Measurements from ENCODE around the gene HOXB4. TPM values are rescaled to one million over a fixed set of nuclear protein-coding genes. Genes with fewer than 3 reads are reported as not detected.

The HOXB4 gene
- total RNA-seq, 1 donor = 0.36 TPM

DNA sequence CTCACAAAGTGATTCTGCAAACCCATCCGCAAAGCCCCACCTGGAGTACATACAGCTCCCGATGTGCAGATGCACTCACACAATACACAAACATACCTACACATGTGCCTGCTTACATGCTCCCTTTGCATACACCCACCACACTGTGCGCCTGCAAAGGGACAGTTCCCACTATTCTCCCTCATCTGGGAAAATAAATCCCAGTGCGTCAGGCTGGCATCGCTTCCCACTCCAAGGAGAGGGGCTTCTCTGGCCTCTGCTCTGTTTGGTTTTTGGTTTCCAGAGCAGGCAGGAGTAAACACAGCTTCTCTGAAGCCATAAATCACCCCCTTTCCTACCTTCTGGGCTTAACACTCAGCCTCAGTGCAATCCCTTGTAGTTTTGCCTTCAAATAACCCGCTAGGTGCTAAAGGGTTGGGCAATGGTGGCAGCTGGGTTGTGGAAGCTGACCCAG lies 14.7 kb downstream of the HOXB4 start:
- H3K4me1 ChIP-seq (ENCODE audit: insufficient read depth, low read length) = no peaks in the 10 kb centered on the region

DNA sequence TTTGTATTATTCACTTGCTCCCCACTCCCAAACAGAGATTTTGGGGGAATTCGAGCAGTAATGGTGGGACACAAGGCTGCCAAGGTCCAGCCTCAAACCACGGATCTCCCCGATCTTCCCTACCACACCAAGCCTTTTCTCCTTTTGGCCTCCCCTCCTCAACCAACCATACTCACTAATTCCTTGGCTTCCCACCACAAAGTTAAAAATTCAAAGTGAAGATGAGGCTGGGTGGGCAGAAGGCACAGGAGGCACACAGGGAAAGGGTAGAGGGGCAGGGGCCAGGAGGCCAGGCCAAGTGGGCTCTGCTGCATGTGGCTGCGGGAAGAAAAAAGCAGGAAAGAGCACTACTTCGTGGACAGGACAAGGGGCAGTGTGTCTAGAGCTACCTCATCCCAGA lies 15.2 kb downstream of the HOXB4 start:
- TF ChIP-seq, protein P1, sequence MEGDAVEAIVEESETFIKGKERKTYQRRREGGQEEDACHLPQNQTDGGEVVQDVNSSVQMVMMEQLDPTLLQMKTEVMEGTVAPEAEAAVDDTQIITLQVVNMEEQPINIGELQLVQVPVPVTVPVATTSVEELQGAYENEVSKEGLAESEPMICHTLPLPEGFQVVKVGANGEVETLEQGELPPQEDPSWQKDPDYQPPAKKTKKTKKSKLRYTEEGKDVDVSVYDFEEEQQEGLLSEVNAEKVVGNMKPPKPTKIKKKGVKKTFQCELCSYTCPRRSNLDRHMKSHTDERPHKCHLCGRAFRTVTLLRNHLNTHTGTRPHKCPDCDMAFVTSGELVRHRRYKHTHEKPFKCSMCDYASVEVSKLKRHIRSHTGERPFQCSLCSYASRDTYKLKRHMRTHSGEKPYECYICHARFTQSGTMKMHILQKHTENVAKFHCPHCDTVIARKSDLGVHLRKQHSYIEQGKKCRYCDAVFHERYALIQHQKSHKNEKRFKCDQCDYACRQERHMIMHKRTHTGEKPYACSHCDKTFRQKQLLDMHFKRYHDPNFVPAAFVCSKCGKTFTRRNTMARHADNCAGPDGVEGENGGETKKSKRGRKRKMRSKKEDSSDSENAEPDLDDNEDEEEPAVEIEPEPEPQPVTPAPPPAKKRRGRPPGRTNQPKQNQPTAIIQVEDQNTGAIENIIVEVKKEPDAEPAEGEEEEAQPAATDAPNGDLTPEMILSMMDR (IDR thresholded peaks at IDR 0.05; ENCODE audit: extremely low read depth, low read depth, low read length) = no peak
- Histone ChIP-seq H3K4me3 (ENCODE audit: insufficient read depth, low read length) (no peak overlapping the region), H3K36me3 (ENCODE audit: insufficient read depth, low read length) (no peaks in the 10 kb centered on the region), H3K4me1 (ENCODE audit: insufficient read depth, low read length) (no peaks in the 10 kb centered on the region), H2AFZ (ENCODE audit: low read length) (no peak overlapping the region), H3K9me3 (ENCODE audit: low read depth, low read length) (no peaks in the 10 kb centered on the region), H3K27me3 (ENCODE audit: insufficient read depth, low read length) (peaks cover 89% of the 10 kb centered on the region), H3K79me2 (ENCODE audit: insufficient read depth, low read length) (no peaks in the 10 kb centered on the region), H3K4me2 (ENCODE audit: insufficient read depth, low read length) (no peak overlapping the region), H4K20me1 (ENCODE audit: insufficient read depth, low read length) (no peaks in the 10 kb centered on the region), H3K27ac (ENCODE audit: low read depth, low read length) (no peak overlapping the region)
- no peak for DNase-seq (ENCODE audit: insufficient read length, low spot score, missing footprints)

More for the DNA sequence above, 14.7 kb downstream of the HOXB4 start:
- Histone ChIP-seq H3K36me3 (ENCODE audit: insufficient read depth, low read length) (no peaks in the 10 kb centered on the region), H3K79me2 (ENCODE audit: insufficient read depth, low read length) (no peaks in the 10 kb centered on the region), H3K27me3 (ENCODE audit: insufficient read depth, low read length) (peaks cover 89% of the 10 kb centered on the region), H4K20me1 (ENCODE audit: insufficient read depth, low read length) (no peaks in the 10 kb centered on the region), H3K9me3 (ENCODE audit: low read depth, low read length) (no peaks in the 10 kb centered on the region), H2AFZ (ENCODE audit: low read length) (no peak overlapping the region), H3K4me2 (ENCODE audit: insufficient read depth, low read length) (peak overlapping the region; percentile 9), H3K4me3 (ENCODE audit: insufficient read depth, low read length) (no peak overlapping the region), H3K27ac (ENCODE audit: low read depth, low read length) (no peak overlapping the region)
- DNase-seq (ENCODE audit: insufficient read length, low spot score, missing footprints) = no peak
- TF ChIP-seq, protein P1 (IDR thresholded peaks at IDR 0.05; ENCODE audit: extremely low read depth, low read depth, low read length) = no peak

DNA sequence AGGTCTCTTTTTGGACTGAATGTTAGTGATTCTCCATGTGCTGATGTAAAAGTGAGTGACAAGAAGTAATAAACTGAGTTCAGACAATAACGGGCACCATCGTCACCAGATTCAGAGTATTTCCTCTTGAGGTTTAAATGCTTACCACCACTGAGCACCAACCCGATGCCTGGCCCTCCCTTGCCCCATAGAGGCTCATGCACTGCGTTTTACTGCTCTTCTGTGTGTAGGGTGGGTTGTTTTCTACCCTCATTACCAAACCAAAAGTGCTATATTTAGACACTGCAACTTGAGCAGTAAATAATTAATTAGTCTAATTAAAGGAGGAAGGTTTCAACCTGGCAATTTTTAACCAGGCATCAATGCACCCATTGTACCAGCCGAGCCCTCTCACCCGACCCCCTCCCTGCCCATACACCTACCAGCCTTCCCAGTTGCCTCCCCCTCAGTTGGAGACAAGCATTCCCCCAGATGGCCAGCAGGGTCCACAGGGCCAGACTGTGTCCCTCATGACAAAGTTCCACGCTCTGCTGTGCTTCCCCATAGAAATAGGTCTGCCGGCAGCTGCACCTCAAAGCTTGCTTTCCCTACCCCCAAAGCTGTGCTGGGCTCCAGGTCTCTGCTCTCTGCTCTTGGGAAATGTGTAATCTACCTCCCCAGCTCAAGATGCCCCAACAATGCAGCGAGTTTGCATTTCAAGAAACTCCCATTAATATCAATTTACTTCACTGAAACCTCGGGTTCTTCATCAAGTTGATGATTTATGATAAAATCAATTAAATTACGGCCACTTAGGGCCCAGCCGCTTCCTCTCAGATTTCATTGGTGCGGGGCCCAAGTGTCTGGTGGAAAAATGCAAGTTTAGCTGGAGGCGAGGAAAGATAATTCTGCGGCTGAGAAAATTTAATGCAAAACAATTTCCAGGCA lies 16.0 kb downstream of the HOXB4 start:
- no peaks in the 10 kb centered on the region for H3K9me3 ChIP-seq (ENCODE audit: low read depth, low read length)
- H3K27ac ChIP-seq (ENCODE audit: low read depth, low read length) = no peak overlapping the region
- H2AFZ ChIP-seq (ENCODE audit: low read length) = no peak overlapping the region
- H4K20me1 ChIP-seq (ENCODE audit: insufficient read depth, low read length) = no peaks in the 10 kb centered on the region
- TF ChIP-seq, protein P1 (IDR thresholded peaks at IDR 0.05; ENCODE audit: extremely low read depth, low read depth, low read length) = no peak
- no peaks in the 10 kb centered on the region for H3K79me2 ChIP-seq (ENCODE audit: insufficient read depth, low read length)
- H3K4me2 ChIP-seq (ENCODE audit: insufficient read depth, low read length) = no peak overlapping the region
- peaks cover 89% of the 10 kb centered on the region for H3K27me3 ChIP-seq (ENCODE audit: insufficient read depth, low read length)
- H3K4me1 ChIP-seq (ENCODE audit: insufficient read depth, low read length) = no peaks in the 10 kb centered on the region
- no peak overlapping the region for H3K4me3 ChIP-seq (ENCODE audit: insufficient read depth, low read length)
- no peak for DNase-seq (ENCODE audit: insufficient read length, low spot score, missing footprints)
- H3K36me3 ChIP-seq (ENCODE audit: insufficient read depth, low read length) = no peaks in the 10 kb centered on the region
